ENCODE results near the gene EAPP.
A peak's percentile ranks its signal among the peaks of the same experiment; 100 is the strongest.
"Not testable (repeated sequence)": the region's sequence is repeated elsewhere in the genome, so short reads cannot be mapped to it uniquely, and the experiment has no call there.

The EAPP gene

GRCh38 chr14:34539407-34540180 lies at the start of gene EAPP:
Gene EAPP (minus strand): TSS chr14:34539701. CDS start chr14:34539628, 73 bp downstream.
- DNase-seq (ENCODE audit: low spot score in 2 of 2) (peak; percentile 86 to 89), ATAC-seq (ENCODE audit: low read depth) (peak; percentile 99)
- H3K27me3 Mint-ChIP-seq, result no peaks in the 10 kb centered on the region
- peak within 1 kb of the TSS; percentile 97 for H3K27ac Mint-ChIP-seq
- H3K9me3 Mint-ChIP-seq, result no peaks in the 10 kb centered on the region
- H3K36me3 Mint-ChIP-seq, result peaks cover 4% of the 10 kb centered on the region
- H3K4me3 Mint-ChIP-seq, result peak within 1 kb of the TSS; percentile 93
- H3K4me1 Mint-ChIP-seq, result peaks cover 6% of the 10 kb centered on the region

- ATAC-seq (ENCODE audit: low read depth) (no peak), DNase-seq (ENCODE audit: low spot score in 2 of 2) (no peak)
- Mint-ChIP-seq H3K9me3 (no peaks in the 10 kb centered on the region), H3K4me3 (no peak overlapping the region), H3K27me3 (no peaks in the 10 kb centered on the region), H3K27ac (no peak overlapping the region), H3K4me1 (no peaks in the 10 kb centered on the region), H3K36me3 (peaks cover 12% of the 10 kb centered on the region)
Observed at GRCh38 chr14:34583525-34583924, 44.0 kb upstream of the EAPP start.

- ATAC-seq (ENCODE audit: low read depth) (no peak), DNase-seq (ENCODE audit: low spot score in 2 of 2) (no peak)
- Mint-ChIP-seq H3K27me3 (no peaks in the 10 kb centered on the region), H3K27ac (no peak overlapping the region), H3K36me3 (peaks cover 14% of the 10 kb centered on the region), H3K9me3 (no peaks in the 10 kb centered on the region), H3K4me1 (no peaks in the 10 kb centered on the region), H3K4me3 (no peak overlapping the region)
Observed at GRCh38 chr14:34582117-34582680, 42.7 kb upstream of the EAPP start.

GRCh38 chr14:34580381-34580780 lies 40.9 kb upstream of the EAPP start:
- H3K27ac Mint-ChIP-seq, result no peak overlapping the region
- H3K36me3 Mint-ChIP-seq, result peaks cover 16% of the 10 kb centered on the region
- no peak overlapping the region for H3K4me3 Mint-ChIP-seq
- DNase-seq (ENCODE audit: low spot score in 2 of 2), result no peak
- no peaks in the 10 kb centered on the region for H3K27me3 Mint-ChIP-seq
- no peaks in the 10 kb centered on the region for H3K4me1 Mint-ChIP-seq
- no peak for ATAC-seq (ENCODE audit: low read depth)
- H3K9me3 Mint-ChIP-seq, result no peaks in the 10 kb centered on the region

- no peaks in the 10 kb centered on the region for H3K27me3 Mint-ChIP-seq
- H3K27ac Mint-ChIP-seq, result peak overlapping the region; percentile 58
- no peaks in the 10 kb centered on the region for H3K4me1 Mint-ChIP-seq
- H3K9me3 Mint-ChIP-seq, result no peaks in the 10 kb centered on the region
- DNase-seq (ENCODE audit: low spot score in 2 of 2) (no peak), ATAC-seq (ENCODE audit: low read depth) (no peak)
- no peak overlapping the region for H3K4me3 Mint-ChIP-seq
- H3K36me3 Mint-ChIP-seq, result peaks cover 12% of the 10 kb centered on the region
Observed at GRCh38 chr14:34571771-34572170, 32.3 kb upstream of the EAPP start.

GRCh38 chr14:34569750-34570149 lies 30.2 kb upstream of the EAPP start:
- ATAC-seq (ENCODE audit: low read depth) (no peak), DNase-seq (ENCODE audit: low spot score in 2 of 2) (no peak)
- Mint-ChIP-seq H3K27me3 (no peaks in the 10 kb centered on the region), H3K4me3 (no peak overlapping the region), H3K27ac (no peak overlapping the region), H3K36me3 (peaks cover 12% of the 10 kb centered on the region), H3K4me1 (no peaks in the 10 kb centered on the region), H3K9me3 (no peaks in the 10 kb centered on the region)

GRCh38 chr14:34568803-34569202 lies 29.3 kb upstream of the EAPP start:
- DNase-seq (ENCODE audit: low spot score in 2 of 2) (no peak), ATAC-seq (ENCODE audit: low read depth) (no peak)
- Mint-ChIP-seq H3K4me1 (no peaks in the 10 kb centered on the region), H3K27me3 (no peaks in the 10 kb centered on the region), H3K4me3 (no peak overlapping the region), H3K36me3 (peaks cover 12% of the 10 kb centered on the region), H3K27ac (no peak overlapping the region), H3K9me3 (no peaks in the 10 kb centered on the region)

GRCh38 chr14:34562776-34563150 lies 23.3 kb upstream of the EAPP start:
- H3K36me3 Mint-ChIP-seq, result peaks cover 3% of the 10 kb centered on the region
- H3K4me1 Mint-ChIP-seq, result no peaks in the 10 kb centered on the region
- no peaks in the 10 kb centered on the region for H3K27me3 Mint-ChIP-seq
- no peak for ATAC-seq (ENCODE audit: low read depth)
- H3K9me3 Mint-ChIP-seq, result no peaks in the 10 kb centered on the region
- H3K27ac Mint-ChIP-seq, result no peak overlapping the region
- H3K4me3 Mint-ChIP-seq, result no peak overlapping the region
- no peak for DNase-seq (ENCODE audit: low spot score in 2 of 2)

GRCh38 chr14:34562037-34562775 lies 22.7 kb upstream of the EAPP start:
- DNase-seq (ENCODE audit: low spot score in 2 of 2); H3K9me3 Mint-ChIP-seq; H3K27me3 Mint-ChIP-seq; H3K36me3 Mint-ChIP-seq; H3K4me3 Mint-ChIP-seq; H3K27ac Mint-ChIP-seq; H3K4me1 Mint-ChIP-seq; ATAC-seq (ENCODE audit: low read depth): not testable (repeated sequence)

GRCh38 chr14:34556498-34556829 lies 17.0 kb upstream of the EAPP start:
- H3K36me3 Mint-ChIP-seq; H3K4me1 Mint-ChIP-seq; H3K27ac Mint-ChIP-seq; DNase-seq (ENCODE audit: low spot score in 2 of 2); H3K27me3 Mint-ChIP-seq; H3K9me3 Mint-ChIP-seq; H3K4me3 Mint-ChIP-seq: not testable (repeated sequence)
- ATAC-seq (ENCODE audit: low read depth), result peak; percentile 57

GRCh38 chr14:34555583-34556497 lies 16.3 kb upstream of the EAPP start:
- peak; percentile 74 for ATAC-seq (ENCODE audit: low read depth)
- not testable (repeated sequence) for DNase-seq (ENCODE audit: low spot score in 2 of 2); H3K4me3 Mint-ChIP-seq; H3K36me3 Mint-ChIP-seq; H3K9me3 Mint-ChIP-seq; H3K4me1 Mint-ChIP-seq; H3K27ac Mint-ChIP-seq; H3K27me3 Mint-ChIP-seq

GRCh38 chr14:34554540-34555250 lies 15.2 kb upstream of the EAPP start:
- DNase-seq (ENCODE audit: low spot score in 2 of 2) (peak in 1 of 2 donors; percentile 7), ATAC-seq (ENCODE audit: low read depth) (no peak)
- Mint-ChIP-seq H3K4me3 (peak overlapping the region; percentile 56), H3K9me3 (no peaks in the 10 kb centered on the region), H3K27ac (peak overlapping the region; percentile 84), H3K4me1 (peaks cover 5% of the 10 kb centered on the region), H3K36me3 (no peaks in the 10 kb centered on the region), H3K27me3 (no peaks in the 10 kb centered on the region)

- not testable (repeated sequence) for H3K4me1 Mint-ChIP-seq; H3K9me3 Mint-ChIP-seq; DNase-seq (ENCODE audit: low spot score in 2 of 2); ATAC-seq (ENCODE audit: low read depth); H3K27me3 Mint-ChIP-seq; H3K36me3 Mint-ChIP-seq; H3K27ac Mint-ChIP-seq; H3K4me3 Mint-ChIP-seq
Observed at GRCh38 chr14:34549276-34549966, 9.9 kb upstream of the EAPP start.

Measured in memory B cell (primary cell).